Thyroid gland (tissue), 4 donors: ENCODE measurements around the gene TKTL1.

Experiments used
- POLR2A ChIP-seq, 2 donors: fragments of 450-650 bp; IDR thresholded peaks; one replicate each; pipeline ENCODE4 v1.6.1; 2017; ENCODE audit warnings: antibody characterized with exemption in 2 of 2, mild to moderate bottlenecking in 2 of 2, moderate library complexity in 1 of 2
- TF ChIP-seq, protein P1 (sequence below), 6 experiments: fragments of 200-600 bp in 3 of 6; fragments of 450-650 bp in 3 of 6; sonication (generic) in 3 of 6; IDR thresholded peaks; one replicate each; pipeline ENCODE4 v1.5.1; 2016 to 2019; ENCODE audit warnings: antibody characterized with exemption in 6 of 6, mild to moderate bottlenecking in 2 of 6, inconsistent platforms in 1 of 6, moderate library complexity in 1 of 6

DNA sequence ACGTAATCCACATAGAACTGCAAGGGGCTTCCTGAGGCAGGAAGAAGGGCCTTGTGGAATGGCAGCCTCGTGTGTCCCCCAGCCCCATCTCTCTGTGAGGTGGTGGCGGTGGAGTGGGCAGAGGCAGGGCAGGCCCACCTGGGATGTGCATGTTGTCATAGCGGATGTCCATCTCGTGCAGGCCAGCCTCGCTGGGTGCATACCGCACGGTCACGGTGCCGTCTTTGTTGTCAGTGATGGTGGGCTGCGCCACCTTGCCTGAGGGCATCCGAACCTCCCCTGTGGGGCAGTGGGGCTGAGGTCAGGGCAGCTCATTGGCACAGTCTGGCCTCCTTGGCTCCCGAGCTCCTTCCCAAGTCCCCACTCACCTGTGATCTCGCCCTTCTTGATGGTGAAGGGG lies 58.4 kb downstream of the TKTL1 start:
- TF ChIP-seq, protein P1, sequence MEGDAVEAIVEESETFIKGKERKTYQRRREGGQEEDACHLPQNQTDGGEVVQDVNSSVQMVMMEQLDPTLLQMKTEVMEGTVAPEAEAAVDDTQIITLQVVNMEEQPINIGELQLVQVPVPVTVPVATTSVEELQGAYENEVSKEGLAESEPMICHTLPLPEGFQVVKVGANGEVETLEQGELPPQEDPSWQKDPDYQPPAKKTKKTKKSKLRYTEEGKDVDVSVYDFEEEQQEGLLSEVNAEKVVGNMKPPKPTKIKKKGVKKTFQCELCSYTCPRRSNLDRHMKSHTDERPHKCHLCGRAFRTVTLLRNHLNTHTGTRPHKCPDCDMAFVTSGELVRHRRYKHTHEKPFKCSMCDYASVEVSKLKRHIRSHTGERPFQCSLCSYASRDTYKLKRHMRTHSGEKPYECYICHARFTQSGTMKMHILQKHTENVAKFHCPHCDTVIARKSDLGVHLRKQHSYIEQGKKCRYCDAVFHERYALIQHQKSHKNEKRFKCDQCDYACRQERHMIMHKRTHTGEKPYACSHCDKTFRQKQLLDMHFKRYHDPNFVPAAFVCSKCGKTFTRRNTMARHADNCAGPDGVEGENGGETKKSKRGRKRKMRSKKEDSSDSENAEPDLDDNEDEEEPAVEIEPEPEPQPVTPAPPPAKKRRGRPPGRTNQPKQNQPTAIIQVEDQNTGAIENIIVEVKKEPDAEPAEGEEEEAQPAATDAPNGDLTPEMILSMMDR (IDR thresholded peaks at IDR 0.05): no peak
- TF ChIP-seq POLR2A (IDR thresholded peaks at IDR 0.05): no peak
